GM10248 (cell line): ENCODE data around the gene OR9A2.

Experiments used
- CTCF ChIA-PET: fragments of 300-600 bp; sonication (Branson Sonifier 250); formaldehyde crosslinking; extraction: SDS; loops from one replicate; lab custom pipeline; 2021; ENCODE audit warnings: antibody characterized with exemption; lab: Yijun Ruan, JAX
- POLR2A ChIA-PET: fragments of 350-650 bp; sonication (Branson Sonifier 250); formaldehyde crosslinking; extraction: SDS; loops from one replicate; lab custom pipeline; 2020; ENCODE audit warnings: antibody characterized with exemption; lab: Yijun Ruan, JAX
- DNase-seq: peaks from one replicate; pipeline ENCODE4 v3.0.0; 2012; ENCODE audit errors: extremely low spot score
- CTCF ChIP-seq: IDR thresholded peaks from 2 replicates; pipeline ENCODE4 v1.5.1; 2012; ENCODE audit warnings: mild to moderate bottlenecking, low read depth; ENCODE audit errors: extremely low read depth, missing control alignments, control extremely low read depth

OR9A2 gene

GRCh38 chr7:143055754-143056153 lies 28.8 kb upstream of the OR9A2 start:
- ChIA-PET POLR2A (no interaction called here), CTCF (interaction anchor here (1.1 kb wide), 1 partner anchor 12 kb away, joined by 3 read pairs; no protein-coding TSS in a partner anchor)
- no peak for TF ChIP-seq CTCF
- DNase-seq = no peak

GRCh38 chr7:143054621-143055020 lies 27.7 kb upstream of the OR9A2 start:
- POLR2A ChIA-PET = no interaction called here
- CTCF ChIA-PET = interaction anchor here (1.2 to 1.4 kb wide), 2 partner anchors 52 to 160 kb away, joined by 3 to 4 read pairs; no protein-coding TSS in a partner anchor
- no peak for DNase-seq
- TF ChIP-seq CTCF = no peak

GRCh38 chr7:143052041-143052440 lies 25.1 kb upstream of the OR9A2 start, which contains the start of gene OR6V1:
TSS of gene OR6V1 (plus strand) at chr7:143052341. CDS start at chr7:143052341, 0 bp downstream.
- TF ChIP-seq CTCF = no peak
- ChIA-PET CTCF (interaction anchor here (1.6 kb wide), 1 partner anchor 8 kb away, joined by 3 read pairs; no protein-coding TSS in a partner anchor), POLR2A (no interaction called here)
- no peak for DNase-seq

- DNase-seq = no peak
- ChIA-PET CTCF (interaction anchor here (1.3 to 3.0 kb wide), 2 partner anchors 10 to 164 kb away, joined by 4 to 9 read pairs; no protein-coding TSS in a partner anchor), POLR2A (no interaction called here)
- TF ChIP-seq CTCF = no peak
These were observed 24.0 kb upstream of the OR9A2 start for GRCh38 chr7:143050931-143051330.

GRCh38 chr7:143049362-143049761 lies 22.4 kb upstream of the OR9A2 start:
- no peak for DNase-seq
- ChIA-PET POLR2A (no interaction called here), CTCF (interaction anchor here (1.4 to 3.0 kb wide), 2 partner anchors 14 to 166 kb away, joined by 3 to 9 read pairs; no protein-coding TSS in a partner anchor)
- TF ChIP-seq CTCF = no peak

GRCh38 chr7:143048827-143049226 lies 21.9 kb upstream of the OR9A2 start:
- POLR2A ChIA-PET = no interaction called here
- no peak for DNase-seq
- no peak for TF ChIP-seq CTCF
- CTCF ChIA-PET = interaction anchor here (0.9 to 3.0 kb wide), 4 partner anchors 14 to 166 kb away, joined by 3 to 9 read pairs (median 4); no protein-coding TSS in a partner anchor

- DNase-seq = no peak
- no peak for TF ChIP-seq CTCF
- ChIA-PET POLR2A (no interaction called here), CTCF (interaction anchor here (1.2 kb wide), 2 partner anchors 30 to 168 kb away, joined by 3 to 4 read pairs; no protein-coding TSS in a partner anchor)
These were observed 20.4 kb upstream of the OR9A2 start for GRCh38 chr7:143047326-143047725.
